ENCODE measurements around the gene ADORA2A.

The ADORA2A gene

GRCh38 chr22:24390576-24390975 lies 36.8 kb upstream of the ADORA2A start:
- no peak for TF ChIP-seq ZBTB7A (IDR thresholded peaks at IDR 0.05; ENCODE audit: low read depth)
- no peak for TF ChIP-seq EGR1 (IDR thresholded peaks at IDR 0.05)
- no peak for TF ChIP-seq RAD21 (IDR thresholded peaks at IDR 0.05; ENCODE audit: low read depth)
- TF ChIP-seq TAF1 (IDR thresholded peaks at IDR 0.05; ENCODE audit: low read depth) = no peak
- no peak for TF ChIP-seq NFIC (IDR thresholded peaks at IDR 0.05)
- no peak for TF ChIP-seq REST (IDR thresholded peaks at IDR 0.05; ENCODE audit: low read depth)
- no peak for TF ChIP-seq EP300 (IDR thresholded peaks at IDR 0.05; ENCODE audit: borderline replicate concordance)
- no peak for TF ChIP-seq USF1 (IDR thresholded peaks at IDR 0.05)

GRCh38 chr22:24391836-24392217 lies 35.6 kb upstream of the ADORA2A start:
- TF ChIP-seq CREB1 (IDR thresholded peaks at IDR 0.05; ENCODE audit: low read depth) = no peak
- TF ChIP-seq ZBTB7A (IDR thresholded peaks at IDR 0.05; ENCODE audit: low read depth) = no peak
- no peak for TF ChIP-seq EGR1 (IDR thresholded peaks at IDR 0.05)
- TF ChIP-seq TAF1 (IDR thresholded peaks at IDR 0.05; ENCODE audit: low read depth) = no peak
- TF ChIP-seq REST (IDR thresholded peaks at IDR 0.05; ENCODE audit: low read depth) = no peak
- TF ChIP-seq FOXM1 (IDR thresholded peaks at IDR 0.05; ENCODE audit: borderline replicate concordance, low read depth) = no peak
- no peak for TF ChIP-seq MAX (IDR thresholded peaks at IDR 0.05)
- no peak for TF ChIP-seq RAD21 (IDR thresholded peaks at IDR 0.05; ENCODE audit: low read depth)
- TF ChIP-seq EP300 (IDR thresholded peaks at IDR 0.05; ENCODE audit: borderline replicate concordance) = no peak
- no peak for TF ChIP-seq TCF12 (IDR thresholded peaks at IDR 0.05; ENCODE audit: low read depth)
- no peak for TF ChIP-seq TEAD4 (IDR thresholded peaks at IDR 0.05)
- no peak for TF ChIP-seq CEBPB (IDR thresholded peaks at IDR 0.05)
- TF ChIP-seq NFIC (IDR thresholded peaks at IDR 0.05) = no peak
- TF ChIP-seq USF1 (IDR thresholded peaks at IDR 0.05) = no peak

- no peak for TF ChIP-seq ZBTB7A (IDR thresholded peaks at IDR 0.05; ENCODE audit: low read depth)
- no peak for TF ChIP-seq USF1 (IDR thresholded peaks at IDR 0.05)
- TF ChIP-seq REST (IDR thresholded peaks at IDR 0.05; ENCODE audit: low read depth) = no peak
- no peak for TF ChIP-seq YY1 (IDR thresholded peaks at IDR 0.05; ENCODE audit: low read depth)
- TF ChIP-seq EP300 (IDR thresholded peaks at IDR 0.05; ENCODE audit: borderline replicate concordance) = no peak
- TF ChIP-seq RAD21 (IDR thresholded peaks at IDR 0.05; ENCODE audit: low read depth) = no peak
- no peak for TF ChIP-seq TCF12 (IDR thresholded peaks at IDR 0.05; ENCODE audit: low read depth)
- no peak for TF ChIP-seq TAF1 (IDR thresholded peaks at IDR 0.05; ENCODE audit: low read depth)
- no peak for TF ChIP-seq FOXM1 (IDR thresholded peaks at IDR 0.05; ENCODE audit: borderline replicate concordance, low read depth)
- no peak for TF ChIP-seq CEBPB (IDR thresholded peaks at IDR 0.05)
- TF ChIP-seq MAX (IDR thresholded peaks at IDR 0.05) = no peak
- no peak for TF ChIP-seq CREB1 (IDR thresholded peaks at IDR 0.05; ENCODE audit: low read depth)
- no peak for TF ChIP-seq EGR1 (IDR thresholded peaks at IDR 0.05)
- TF ChIP-seq TEAD4 (IDR thresholded peaks at IDR 0.05) = no peak
- no peak for TF ChIP-seq NFIC (IDR thresholded peaks at IDR 0.05)
Measured at GRCh38 chr22:24392218-24392931, 35.0 kb upstream of the ADORA2A start.
